HepG2 (cell line): ENCODE measurements around the gene GSTM1. TPM values are rescaled to one million over a fixed set of nuclear protein-coding genes. Genes with fewer than 3 reads are reported as not detected.
A peak's percentile ranks its signal among the peaks of the same experiment; 100 is the strongest.

Source experiments
- ATAC-seq: fragments of 200-7000 bp; cut with Tn5 transposase; 3 replicates; pipeline ENCODE4 v1.9.1; 2020; ENCODE audit warnings: mild to moderate bottlenecking, moderate library complexity
- BruUV-seq: library from RNA; stranded (reverse); fragments of 400-500 nt; replicated peaks from 2 replicates; lab custom pipeline; 2021; lab: Mats Ljungman, UMichigan
- CTCF ChIA-PET: fragments of 300-600 bp; formaldehyde crosslinking; extraction: SDS; loops from one replicate; lab custom pipeline; 2021; ENCODE audit warnings: low total read pairs, inconsistent platforms, low intra/inter-chr PET ratio; lab: Yijun Ruan, JAX
- POLR2A ChIA-PET: fragments of 350-600 bp; sonication (Branson Sonifier 250); formaldehyde crosslinking; loops from one replicate; lab custom pipeline; 2020; ENCODE audit warnings: antibody characterized with exemption, inconsistent platforms; lab: Yijun Ruan, JAX
- DNase-seq: peaks from one replicate; pipeline ENCODE4 v3.0.0-alpha.2; 2015; ENCODE audit warnings: low spot score
- FAIRE-seq: peaks from 3 replicates; lab custom pipeline; 2011; peaks lifted over from hg19 to GRCh38; lab: Jason Lieb, UNC
- H2AFZ ChIP-seq: one replicate; pipeline ENCODE4 v1.6.1; 2011; ENCODE audit warnings: low read length, inconsistent platforms
- H3K27ac ChIP-seq: fragments of 300-600 bp; 3 replicates; pipeline ENCODE4 v1.8.0; 2011; ENCODE audit warnings: mixed run types, mild to moderate bottlenecking, mixed read lengths, low read length, inconsistent platforms; ENCODE audit not compliant: insufficient read depth; ENCODE audit errors: extremely low read length
- H3K27me3 ChIP-seq, 2 experiments: fragments of 200-600 bp in 1 of 2; 2 replicates in 1 of 2; 3 replicates in 1 of 2; pipeline versions ENCODE4 v1.6.0 to v1.8.0; 2011; ENCODE audit warnings: low read length in 2 of 2, mild to moderate bottlenecking in 2 of 2, moderate library complexity in 2 of 2, inconsistent platforms in 1 of 2; ENCODE audit not compliant: insufficient read depth in 2 of 2, control insufficient read depth in 1 of 2
- H3K36me3 ChIP-seq, 2 experiments: fragments of 200-600 bp in 1 of 2; replicated peaks in 1 of 2; 2 replicates in 1 of 2; 3 replicates in 1 of 2; pipeline versions ENCODE4 v1.5.1 to v1.8.0; 2011; ENCODE audit warnings: low read length in 2 of 2, inconsistent platforms in 1 of 2; ENCODE audit not compliant: insufficient read depth in 2 of 2, control insufficient read depth in 1 of 2
- H3K4me1 ChIP-seq: 2 replicates; pipeline ENCODE4 v1.5.1; 2012; ENCODE audit warnings: low read length, inconsistent platforms; ENCODE audit not compliant: insufficient read depth
- H3K4me2 ChIP-seq: 2 replicates; pipeline ENCODE4 v1.6.0; 2011; ENCODE audit warnings: low read depth, low read length, inconsistent platforms
- H3K4me3 ChIP-seq, 3 experiments: fragments of 200-600 bp in 1 of 3; sonication (generic), shearing (Covaris generic) in 1 of 3; replicated peaks in 1 of 3; 2 replicates each; pipeline ENCODE4 v1.5.1; 2011 to 2016; ENCODE audit warnings: low read length in 3 of 3, inconsistent platforms in 2 of 3, low read depth in 2 of 3, mild to moderate bottlenecking in 2 of 3, control low read depth in 1 of 3, mixed read lengths in 1 of 3; ENCODE audit not compliant: insufficient read depth in 1 of 3
- H3K79me2 ChIP-seq: one replicate; pipeline ENCODE4 v1.6.1; 2011; ENCODE audit warnings: low read length, inconsistent platforms; ENCODE audit not compliant: insufficient read depth
- H3K9ac ChIP-seq: 2 replicates; pipeline ENCODE4 v1.6.0; 2011; ENCODE audit warnings: mild to moderate bottlenecking, low read depth, low read length, inconsistent platforms; ENCODE audit not compliant: insufficient read depth
- H3K9me3 ChIP-seq: 2 replicates; pipeline ENCODE4 v1.5.1; 2012; ENCODE audit warnings: mild to moderate bottlenecking, low read length
- H4K20me1 ChIP-seq: 2 replicates; pipeline ENCODE4 v1.6.0; 2011; ENCODE audit warnings: inconsistent platforms, mild to moderate bottlenecking, low read length, moderate library complexity; ENCODE audit not compliant: insufficient read depth
- BHLHE40 ChIP-seq: IDR thresholded peaks from 2 replicates; pipeline ENCODE4 v1.6.1; 2011; ENCODE audit warnings: low read length, improper control_type of control experiment
- DR1 ChIP-seq: sonication (generic); formaldehyde crosslinking; IDR thresholded peaks from 2 replicates; pipeline ENCODE4 v1.8.0; 2021; ENCODE audit warnings: mild to moderate bottlenecking, missing genetic modification reagents, inconsistent platforms
- FOXA3 ChIP-seq: IDR thresholded peaks from 2 replicates; pipeline ENCODE4 v1.6.1; 2016; ENCODE audit warnings: missing genetic modification reagents, missing compliant biosample characterization
- MTF1 ChIP-seq: sonication (generic); formaldehyde crosslinking; IDR thresholded peaks from 2 replicates; pipeline ENCODE4 v1.5.0; 2020; ENCODE audit warnings: missing genetic modification reagents
- NFYC ChIP-seq: IDR thresholded peaks from 2 replicates; pipeline ENCODE4 v1.6.1; 2016; ENCODE audit warnings: missing genetic modification reagents, missing compliant biosample characterization
- PHF20 ChIP-seq: sonication (generic); formaldehyde crosslinking; IDR thresholded peaks from 2 replicates; pipeline ENCODE4 v1.5.0; 2020; ENCODE audit warnings: mild to moderate bottlenecking, missing genetic modification reagents
- SOX13 ChIP-seq, 3 experiments: fragments of 450-650 bp in 1 of 3; sonication (generic) in 1 of 3; formaldehyde crosslinking in 1 of 3; IDR thresholded peaks in 2 of 3; conservative IDR thresholded peaks in 1 of 3; 2 replicates each; pipeline versions ENCODE4 v1.5.0 to v1.6.1; 2016 to 2020; ENCODE audit warnings: antibody characterized with exemption in 1 of 3, mild to moderate bottlenecking in 1 of 3, missing compliant biosample characterization in 1 of 3, missing genetic modification reagents in 1 of 3, moderate library complexity in 1 of 3
- SOX6 ChIP-seq, 2 experiments: fragments of 450-650 bp in 1 of 2; sonication (generic) in 1 of 2; formaldehyde crosslinking in 1 of 2; IDR thresholded peaks; 2 replicates each; pipeline versions ENCODE4 v1.4.0 to v1.6.1; 2017 to 2020; ENCODE audit warnings: antibody characterized with exemption in 1 of 2, mild to moderate bottlenecking in 1 of 2, missing genetic modification reagents in 1 of 2
- STAG1 ChIP-seq: sonication (generic); formaldehyde crosslinking; IDR thresholded peaks from 2 replicates; pipeline ENCODE4 v1.4.0; 2020; ENCODE audit warnings: missing genetic modification reagents
- ZBTB42 ChIP-seq: sonication (generic); formaldehyde crosslinking; IDR thresholded peaks from 2 replicates; pipeline ENCODE4 v1.5.0; 2020; ENCODE audit warnings: mild to moderate bottlenecking, missing genetic modification reagents
- ZNF20 ChIP-seq: sonication (generic); formaldehyde crosslinking; IDR thresholded peaks from 2 replicates; pipeline ENCODE4 v1.4.0; 2020; ENCODE audit warnings: mild to moderate bottlenecking, moderate library complexity, missing genetic modification reagents
- ZNF282 ChIP-seq: fragments of 450-650 bp; IDR thresholded peaks from 2 replicates; pipeline ENCODE4 v1.6.1; 2018; ENCODE audit not compliant: partially characterized antibody
- WGBS: methylation state at CpG from one replicate; pipeline ENCODE4 v1.1.6; 2017; ENCODE audit warnings: low lambda C conversion rate; 5-methylcytosine and 5-hydroxymethylcytosine counted together
- in situ Hi-C: cut with HindIII; loops from 2 replicates; pipeline ENCODE4 v1.10.0; 2017; ENCODE audit warnings: low pct_unique_long_range_greater_than_20kb; ENCODE audit not compliant: extremely low pct_ligation_motif_present
- intact Hi-C: fragments of 100-400 bp; cut with micrococcal nuclease; formaldehyde crosslinking; loops from one replicate; pipeline ENCODE4 v1.10.0; 2022; ENCODE audit not compliant: unreplicated experiment
- polyA plus RNA-seq, 8 experiments: library from polyadenylated mRNA; depleted of rRNA in 3 of 8; stranded (reverse) in 7 of 8; unstranded in 1 of 8; fragments of >200 nt; fragmentation: Illumina TruSeq in 4 of 8; extraction: Trizol in 4 of 8; gene quantifications; 2 replicates each; pipeline versions ENCODE4 v1.2.1 to v1.2.3, GENCODE V29; 2011 to 2016; ENCODE audit warnings: low read depth in 4 of 8, missing spikeins in 1 of 8, mixed read lengths in 1 of 8; ENCODE audit not compliant: insufficient read depth in 1 of 8
- total RNA-seq, 5 experiments: library from RNA; depleted of rRNA; stranded (reverse); fragments of >200 nt; fragmentation: Illumina TruSeq; extraction: Trizol; gene quantifications; 2 replicates each; pipeline ENCODE4 v1.2.3, GENCODE V29; 2016; ENCODE audit warnings: low read depth in 1 of 5
- TF ChIP-seq, protein P1 (sequence below): IDR thresholded peaks from 2 replicates; pipeline ENCODE4 v1.6.1; 2016; ENCODE audit warnings: missing genetic modification reagents, missing compliant biosample characterization
- TF ChIP-seq, protein P2 (sequence below): sonication (generic); formaldehyde crosslinking; IDR thresholded peaks from 2 replicates; pipeline ENCODE4 v1.5.0; 2020; ENCODE audit warnings: mild to moderate bottlenecking, missing genetic modification reagents, moderate library complexity

Gene GSTM1
- total and polyA plus RNA-seq, 2 of the 13 experiments (the other 11 are each of a cell fraction or from before 2014, with no cell fraction given): 0.42 TPM; not detected in 1

DNA sequence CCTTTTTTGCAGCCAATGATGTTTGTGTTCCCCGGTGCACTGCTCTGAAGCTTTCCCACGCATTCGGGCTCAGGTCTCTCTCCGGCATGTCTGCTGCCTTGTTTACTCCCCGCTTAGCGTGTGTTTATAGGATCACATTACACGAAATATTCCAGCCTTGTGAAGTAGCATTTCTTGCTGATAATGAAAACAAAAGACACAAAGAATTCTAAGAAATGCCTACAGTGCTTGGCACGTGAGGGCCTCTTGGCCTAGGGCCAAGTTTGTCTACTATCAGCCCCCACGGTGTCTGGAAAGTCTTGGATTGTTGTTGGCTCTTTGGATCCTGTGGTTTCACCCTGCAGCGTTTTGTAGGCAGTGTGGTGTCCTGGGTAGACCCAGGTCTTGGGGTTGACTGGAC lies 42.9 kb upstream of the GSTM1 start:
- DNase-seq (no peak), ATAC-seq (no peak), FAIRE-seq (no peak)
- Histone ChIP-seq H3K4me1 (peaks cover 23% of the 10 kb centered on the region), H3K4me2 (peak overlapping the region; percentile 54), H3K27me3 (0 out of 5 replicates have a peak, but pooled peaks cover 0 to 3% of the 10 kb centered on the region in 2 experiments), H3K36me3 (no peaks in the 10 kb centered on the region), H3K79me2 (no peaks in the 10 kb centered on the region), H3K9me3 (no peaks in the 10 kb centered on the region), H3K9ac (no peak overlapping the region), H2AFZ (no peak overlapping the region), H3K4me3 (peak overlapping the region in 1 of 3 experiments; percentile 28; a peak in 2 of 6 replicates), H4K20me1 (no peaks in the 10 kb centered on the region), H3K27ac (no peak overlapping the region)
- ChIA-PET CTCF (interaction anchor here (2.2 to 2.6 kb wide), 2 partner anchors 59 to 129 kb away, joined by 11 to 26 read pairs; no protein-coding TSS in a partner anchor), POLR2A (no interaction called here)
- TF ChIP-seq FOXA3 (peak; percentile 22; the same call in 1 of the 2 replicates), SOX6 (IDR thresholded peaks at IDR 0.05) (no peak), SOX6 (CRISPR knock-in tag; IDR thresholded peaks at IDR 0.05) (peak; percentile 32; the same call in 1 of the 2 replicates), BHLHE40 (peak; percentile 51; the same call in 1 of the 2 replicates), SOX13 (IDR thresholded peaks at IDR 0.05) (no peak), SOX13 (CRISPR knock-in tag; conservative IDR thresholded peaks at IDR 0.05 in 1 of 2, IDR thresholded peaks at IDR 0.05 in 1 of 2) (peak in 1 of 2 experiments; percentile 35; a peak in 1 of 4 replicates)
- TF ChIP-seq, protein P1, sequence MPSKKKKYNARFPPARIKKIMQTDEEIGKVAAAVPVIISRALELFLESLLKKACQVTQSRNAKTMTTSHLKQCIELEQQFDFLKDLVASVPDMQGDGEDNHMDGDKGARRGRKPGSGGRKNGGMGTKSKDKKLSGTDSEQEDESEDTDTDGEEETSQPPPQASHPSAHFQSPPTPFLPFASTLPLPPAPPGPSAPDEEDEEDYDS (CRISPR knock-in tag): no peak
- WGBS: 0% methylated on average over 4 of the region's 10 CpGs
- intact Hi-C loops: loop anchor here (5.0 kb wide), 1 partner anchor 348 kb away; no protein-coding TSS in a partner anchor
- BruUV-seq: no TSS peak
- in situ Hi-C loops: loop anchor here (5.0 to 10.0 kb wide), 3 partner anchors 63 to 340 kb away; partner anchors contain the start of gene AHCYL1

DNA sequence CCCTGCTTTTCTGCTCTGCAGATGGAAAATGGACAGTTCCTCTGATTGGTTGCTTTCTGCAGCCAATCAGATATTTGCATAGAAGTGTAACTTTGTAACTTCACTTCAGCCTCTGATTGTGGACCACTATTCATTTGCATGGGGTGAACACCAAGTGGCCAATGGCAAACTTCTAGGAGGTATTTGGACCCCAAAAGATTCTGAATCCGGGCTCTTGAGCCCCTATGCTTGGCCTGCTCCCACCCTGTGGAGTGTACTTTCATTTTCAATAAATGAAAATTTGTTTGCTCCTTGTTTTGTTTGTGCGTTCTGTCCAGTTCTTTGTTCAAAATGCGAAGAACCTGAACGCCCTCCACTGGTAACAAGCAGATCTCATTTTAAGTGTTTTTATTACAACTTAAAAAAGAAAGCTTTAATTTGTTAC lies 38.1 kb upstream of the GSTM1 start:
- peak overlapping the region; percentile 61 for H3K4me2 ChIP-seq
- H3K9me3 ChIP-seq: no peaks in the 10 kb centered on the region
- H3K27me3 ChIP-seq: 0 out of 5 replicates have a peak, but pooled peaks cover 0 to 2% of the 10 kb centered on the region in 2 experiments
- ChIA-PET POLR2A (interaction anchor here (1.1 to 1.4 kb wide), 2 partner anchors 10 to 101 kb away, joined by 3 to 4 read pairs; partner anchors contain the start of gene GNAI3), CTCF (interaction anchor here (1.0 kb wide), 1 partner anchor 9 kb away, joined by 3 read pairs; no protein-coding TSS in a partner anchor)
- H3K36me3 ChIP-seq: no peaks in the 10 kb centered on the region
- WGBS: 23% methylated on average over 4 of the region's 4 CpGs
- H3K4me3 ChIP-seq: peak overlapping the region in 1 of 3 experiments; percentile 31; a peak in 1 of 6 replicates
- H3K9ac ChIP-seq: no peak overlapping the region
- intact Hi-C loops (no loop called here), in situ Hi-C loops (loop anchor here (10.0 kb wide), 1 partner anchor 335 kb away; the partner anchor contains the start of gene AHCYL1)
- H3K79me2 ChIP-seq: no peaks in the 10 kb centered on the region
- TF ChIP-seq ZNF20 (CRISPR knock-in tag) (0 out of 2 replicates have a peak, but pooled peaks have one; percentile 71), NFYC (0 out of 2 replicates have a peak, but pooled peaks have one; percentile 21), DR1 (CRISPR knock-in tag) (no peak), ZBTB42 (no peak), STAG1 (CRISPR knock-in tag) (peak; percentile 37; the same call in 1 of the 2 replicates), PHF20 (CRISPR knock-in tag) (no peak), ZNF282 (no peak), MTF1 (CRISPR knock-in tag) (no peak)
- TF ChIP-seq, protein P2, sequence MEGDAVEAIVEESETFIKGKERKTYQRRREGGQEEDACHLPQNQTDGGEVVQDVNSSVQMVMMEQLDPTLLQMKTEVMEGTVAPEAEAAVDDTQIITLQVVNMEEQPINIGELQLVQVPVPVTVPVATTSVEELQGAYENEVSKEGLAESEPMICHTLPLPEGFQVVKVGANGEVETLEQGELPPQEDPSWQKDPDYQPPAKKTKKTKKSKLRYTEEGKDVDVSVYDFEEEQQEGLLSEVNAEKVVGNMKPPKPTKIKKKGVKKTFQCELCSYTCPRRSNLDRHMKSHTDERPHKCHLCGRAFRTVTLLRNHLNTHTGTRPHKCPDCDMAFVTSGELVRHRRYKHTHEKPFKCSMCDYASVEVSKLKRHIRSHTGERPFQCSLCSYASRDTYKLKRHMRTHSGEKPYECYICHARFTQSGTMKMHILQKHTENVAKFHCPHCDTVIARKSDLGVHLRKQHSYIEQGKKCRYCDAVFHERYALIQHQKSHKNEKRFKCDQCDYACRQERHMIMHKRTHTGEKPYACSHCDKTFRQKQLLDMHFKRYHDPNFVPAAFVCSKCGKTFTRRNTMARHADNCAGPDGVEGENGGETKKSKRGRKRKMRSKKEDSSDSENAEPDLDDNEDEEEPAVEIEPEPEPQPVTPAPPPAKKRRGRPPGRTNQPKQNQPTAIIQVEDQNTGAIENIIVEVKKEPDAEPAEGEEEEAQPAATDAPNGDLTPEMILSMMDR (CRISPR knock-in tag): peak; percentile 37; the same call in 1 of the 2 replicates
- H2AFZ ChIP-seq: no peak overlapping the region
- peaks cover 9% of the 10 kb centered on the region for H3K4me1 ChIP-seq
- FAIRE-seq: no peak
- no TSS peak for BruUV-seq
- ATAC-seq: peak; percentile 69
- no peak for DNase-seq
- no peaks in the 10 kb centered on the region for H4K20me1 ChIP-seq
- no peak overlapping the region for H3K27ac ChIP-seq
